Esophagus muscularis mucosa (tissue), 4 donors: ENCODE data around the gene ETFB. TPM values are rescaled to one million over a fixed set of nuclear protein-coding genes. Genes with fewer than 3 reads are reported as not detected.

Experiments
- DNase-seq: peaks from one replicate; pipeline ENCODE4 v3.0.0-alpha.2; 2017; ENCODE audit errors: extremely low spot score
- H3K27ac ChIP-seq, 4 donors: fragments of 200-600 bp; sonication (generic); replicated peaks in 1 of 4; 1 replicate in 3 of 4; 2 replicates in 1 of 4; pipeline ENCODE4 v1.5.1; 2016 to 2019; ENCODE audit warnings: mild to moderate bottlenecking in 1 of 4
- H3K27me3 ChIP-seq, 4 donors: fragments of 200-600 bp; sonication (generic); one replicate each; pipeline versions ENCODE4 v1.5.1 to v1.6.0; 2016 to 2019
- H3K36me3 ChIP-seq, 4 donors: fragments of 200-600 bp; sonication (generic); one replicate each; pipeline ENCODE4 v1.5.1; 2016 to 2019
- H3K4me1 ChIP-seq, 4 donors: fragments of 200-600 bp; sonication (generic); one replicate each; pipeline ENCODE4 v1.5.1; 2016 to 2019
- H3K4me3 ChIP-seq, 4 donors: fragments of 200-600 bp; sonication (generic); 1 replicate in 2 of 4; 2 replicates in 2 of 4; pipeline ENCODE4 v1.5.1; 2016 to 2019; ENCODE audit warnings: mild to moderate bottlenecking in 4 of 4, moderate library complexity in 1 of 4
- H3K9me3 ChIP-seq, 4 donors: fragments of 200-600 bp; sonication (generic); 1 replicate in 3 of 4; 2 replicates in 1 of 4; pipeline ENCODE4 v1.5.1; 2016 to 2019
- EP300 ChIP-seq: sonication (generic); formaldehyde crosslinking; IDR thresholded peaks from one replicate; pipeline ENCODE4 v1.6.1; 2017; ENCODE audit warnings: antibody characterized with exemption
- POLR2A ChIP-seq: fragments of 450-650 bp; IDR thresholded peaks from one replicate; pipeline ENCODE4 v1.6.1; 2017; ENCODE audit warnings: antibody characterized with exemption, moderate library complexity, mild to moderate bottlenecking, low read depth
- POLR2AphosphoS5 ChIP-seq, 2 donors: sonication (generic); formaldehyde crosslinking; IDR thresholded peaks; one replicate each; pipeline ENCODE4 v1.6.1; 2017; ENCODE audit warnings: antibody characterized with exemption in 2 of 2
- WGBS: methylation state at CpG from one replicate; pipeline ENCODE4 v1.1.5; 2018; 5-methylcytosine and 5-hydroxymethylcytosine counted together
- intact Hi-C: fragments of 100-400 bp; cut with DNase I; formaldehyde crosslinking; loops from one replicate; pipeline ENCODE4 v1.15.1; 2023
- total RNA-seq, 4 donors: library from RNA; depleted of rRNA; stranded (reverse); fragments of >200 nt; gene quantifications; one replicate each; pipeline versions ENCODE4 v1.1.0 to v1.2.1, GENCODE V29; 2016
- TF ChIP-seq, protein P1 (sequence below), 3 experiments: fragments of 200-600 bp in 2 of 3; fragments of 450-650 bp in 1 of 3; sonication (generic) in 2 of 3; IDR thresholded peaks; one replicate each; pipeline ENCODE4 v1.5.1; 2017 to 2019; ENCODE audit warnings: antibody characterized with exemption in 3 of 3, mild to moderate bottlenecking in 2 of 3, moderate library complexity in 1 of 3

The ETFB gene
- total RNA-seq, 4 donors from 2014 or later = 86.3 to 121 (median 106) TPM

DNA sequence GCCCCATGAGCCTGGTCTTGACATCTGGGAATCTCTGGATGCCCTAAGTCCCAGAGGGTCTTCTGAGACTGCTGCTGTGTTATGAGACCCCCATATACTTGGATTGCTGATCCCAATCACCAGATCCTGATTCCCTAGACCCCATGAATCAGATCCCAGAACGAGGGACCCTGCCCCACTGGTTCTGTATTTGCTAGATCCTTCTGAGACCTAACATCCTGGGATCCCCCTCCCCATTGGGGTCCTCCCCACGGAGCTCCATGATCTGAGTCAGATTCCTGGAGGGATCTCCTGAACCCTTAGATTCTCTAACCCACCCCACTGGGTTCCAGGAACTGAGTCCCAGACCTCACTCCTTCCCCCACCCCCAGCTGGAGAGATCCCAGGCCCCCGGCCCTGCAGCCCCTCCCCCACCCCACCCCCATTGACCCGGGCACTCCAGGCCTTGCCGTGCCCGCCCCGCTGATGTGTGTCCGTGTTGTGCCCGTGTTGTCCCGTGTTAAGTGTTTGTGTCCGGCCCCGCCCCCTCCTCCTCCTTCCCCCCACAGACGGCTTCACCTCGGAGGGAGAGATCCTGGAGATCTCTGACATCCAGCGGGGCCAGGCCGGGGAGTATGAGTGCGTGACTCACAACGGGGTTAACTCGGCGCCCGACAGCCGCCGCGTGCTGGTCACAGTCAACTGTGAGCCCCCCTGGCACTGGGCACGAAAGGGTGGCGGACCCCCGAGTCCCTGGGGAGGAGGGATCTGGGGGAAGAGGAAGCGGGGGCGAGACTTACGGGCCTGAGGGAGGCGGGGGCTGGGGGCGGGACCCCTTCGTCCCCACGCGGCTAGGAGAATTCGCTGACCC, 39.7 kb downstream of the ETFB start:
- no peak overlapping the region for H3K27ac ChIP-seq
- DNase-seq = no peak
- H3K4me1 ChIP-seq = peaks cover 7 to 15% (median 11%) of the 10 kb centered on the region in 4 donors
- H3K36me3 ChIP-seq = peaks cover 0 to 8% (median 5%) of the 10 kb centered on the region in 4 donors
- no peak for TF ChIP-seq POLR2A
- TF ChIP-seq POLR2AphosphoS5 (IDR thresholded peaks at IDR 0.05) = no peak
- TF ChIP-seq, protein P1, sequence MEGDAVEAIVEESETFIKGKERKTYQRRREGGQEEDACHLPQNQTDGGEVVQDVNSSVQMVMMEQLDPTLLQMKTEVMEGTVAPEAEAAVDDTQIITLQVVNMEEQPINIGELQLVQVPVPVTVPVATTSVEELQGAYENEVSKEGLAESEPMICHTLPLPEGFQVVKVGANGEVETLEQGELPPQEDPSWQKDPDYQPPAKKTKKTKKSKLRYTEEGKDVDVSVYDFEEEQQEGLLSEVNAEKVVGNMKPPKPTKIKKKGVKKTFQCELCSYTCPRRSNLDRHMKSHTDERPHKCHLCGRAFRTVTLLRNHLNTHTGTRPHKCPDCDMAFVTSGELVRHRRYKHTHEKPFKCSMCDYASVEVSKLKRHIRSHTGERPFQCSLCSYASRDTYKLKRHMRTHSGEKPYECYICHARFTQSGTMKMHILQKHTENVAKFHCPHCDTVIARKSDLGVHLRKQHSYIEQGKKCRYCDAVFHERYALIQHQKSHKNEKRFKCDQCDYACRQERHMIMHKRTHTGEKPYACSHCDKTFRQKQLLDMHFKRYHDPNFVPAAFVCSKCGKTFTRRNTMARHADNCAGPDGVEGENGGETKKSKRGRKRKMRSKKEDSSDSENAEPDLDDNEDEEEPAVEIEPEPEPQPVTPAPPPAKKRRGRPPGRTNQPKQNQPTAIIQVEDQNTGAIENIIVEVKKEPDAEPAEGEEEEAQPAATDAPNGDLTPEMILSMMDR (IDR thresholded peaks at IDR 0.05) = no peak
- TF ChIP-seq EP300 = no peak
- peaks cover 5 to 96% (median 32%) of the 10 kb centered on the region in 4 donors for H3K27me3 ChIP-seq
- no peaks in the 10 kb centered on the region for H3K9me3 ChIP-seq
- H3K4me3 ChIP-seq = no peak overlapping the region
- WGBS = 37% methylated on average over 11 of the region's 36 CpGs
- intact Hi-C loops = no loop called here

DNA sequence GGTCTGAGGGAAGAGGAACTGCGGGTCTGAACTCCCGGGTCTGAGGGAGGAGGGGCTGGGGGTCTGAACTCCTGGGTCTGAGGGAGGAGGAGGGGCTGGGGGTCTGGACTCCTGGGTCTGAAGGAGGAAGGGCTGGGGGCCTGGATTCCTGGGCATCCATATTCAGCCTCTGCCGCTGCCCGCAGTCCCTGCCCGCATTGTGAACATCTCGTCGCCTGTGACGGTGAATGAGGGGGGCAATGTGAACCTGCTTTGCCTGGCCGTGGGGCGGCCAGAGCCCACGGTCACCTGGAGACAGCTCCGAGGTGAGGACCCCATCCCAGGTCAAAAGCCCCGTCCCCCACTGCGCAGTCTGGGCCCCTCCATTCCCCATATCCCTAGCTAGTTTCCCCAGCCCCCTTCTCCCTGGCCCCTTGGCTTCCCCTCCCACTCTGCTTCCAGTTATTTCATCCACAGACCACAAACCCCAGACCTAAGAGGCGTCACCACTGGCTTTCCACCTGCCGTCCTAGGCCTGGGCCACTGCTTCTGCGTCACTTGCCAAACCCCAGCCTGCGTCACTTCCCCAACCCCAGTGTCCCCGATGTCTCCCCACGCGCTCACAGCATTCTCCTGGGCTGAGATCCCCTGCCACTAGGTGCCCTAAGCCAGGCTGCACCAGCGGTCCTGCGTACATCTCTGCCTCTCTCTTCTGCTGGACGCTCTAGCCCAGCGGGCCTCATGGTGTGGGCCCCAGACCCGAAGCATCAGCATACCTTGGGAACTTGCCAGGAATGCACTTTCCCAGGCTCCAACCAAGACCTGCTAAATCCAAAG, 40.8 kb downstream of the ETFB start:
- intact Hi-C loops = no loop called here
- Histone ChIP-seq H3K9me3 (no peaks in the 10 kb centered on the region), H3K27ac (no peak overlapping the region), H3K4me1 (peaks cover 7 to 15% (median 11%) of the 10 kb centered on the region in 4 donors), H3K27me3 (peaks cover 5 to 94% (median 32%) of the 10 kb centered on the region in 4 donors), H3K36me3 (no peaks in the 10 kb centered on the region), H3K4me3 (no peak overlapping the region)
- TF ChIP-seq POLR2AphosphoS5 (IDR thresholded peaks at IDR 0.05) (no peak), POLR2A (no peak), EP300 (no peak)
- TF ChIP-seq, protein P1 (IDR thresholded peaks at IDR 0.05) = no peak
- WGBS = 71% methylated on average over 22 of the region's 26 CpGs
- no peak for DNase-seq

DNA sequence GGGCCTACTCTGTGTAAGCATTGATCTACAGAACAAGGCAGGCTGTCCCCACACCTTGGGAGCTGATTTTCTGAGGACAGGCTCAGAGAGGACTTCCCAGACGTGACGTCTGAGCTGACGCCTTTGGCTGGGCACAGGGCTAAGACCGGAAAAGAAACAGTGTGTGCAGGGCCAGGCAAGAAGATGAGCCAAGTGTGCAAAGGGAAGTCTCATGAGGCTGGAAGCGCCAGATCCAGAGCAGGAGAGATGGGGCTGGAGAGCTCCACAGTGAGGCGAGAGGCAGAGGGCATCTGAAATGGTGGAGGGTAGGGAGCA, 42.1 kb downstream of the ETFB start:
- H3K27ac ChIP-seq = no peak overlapping the region
- WGBS = 84% methylated on average over 6 of the region's 6 CpGs
- peaks cover 5 to 88% (median 30%) of the 10 kb centered on the region in 4 donors for H3K27me3 ChIP-seq
- TF ChIP-seq, protein P1 (IDR thresholded peaks at IDR 0.05) = no peak
- TF ChIP-seq EP300 (no peak), POLR2AphosphoS5 (IDR thresholded peaks at IDR 0.05) (no peak), POLR2A (no peak)
- intact Hi-C loops = no loop called here
- no peak overlapping the region for H3K4me3 ChIP-seq
- no peaks in the 10 kb centered on the region for H3K36me3 ChIP-seq
- no peaks in the 10 kb centered on the region for H3K9me3 ChIP-seq
- no peak for DNase-seq
- H3K4me1 ChIP-seq = peaks cover 7 to 15% (median 11%) of the 10 kb centered on the region in 4 donors

DNA sequence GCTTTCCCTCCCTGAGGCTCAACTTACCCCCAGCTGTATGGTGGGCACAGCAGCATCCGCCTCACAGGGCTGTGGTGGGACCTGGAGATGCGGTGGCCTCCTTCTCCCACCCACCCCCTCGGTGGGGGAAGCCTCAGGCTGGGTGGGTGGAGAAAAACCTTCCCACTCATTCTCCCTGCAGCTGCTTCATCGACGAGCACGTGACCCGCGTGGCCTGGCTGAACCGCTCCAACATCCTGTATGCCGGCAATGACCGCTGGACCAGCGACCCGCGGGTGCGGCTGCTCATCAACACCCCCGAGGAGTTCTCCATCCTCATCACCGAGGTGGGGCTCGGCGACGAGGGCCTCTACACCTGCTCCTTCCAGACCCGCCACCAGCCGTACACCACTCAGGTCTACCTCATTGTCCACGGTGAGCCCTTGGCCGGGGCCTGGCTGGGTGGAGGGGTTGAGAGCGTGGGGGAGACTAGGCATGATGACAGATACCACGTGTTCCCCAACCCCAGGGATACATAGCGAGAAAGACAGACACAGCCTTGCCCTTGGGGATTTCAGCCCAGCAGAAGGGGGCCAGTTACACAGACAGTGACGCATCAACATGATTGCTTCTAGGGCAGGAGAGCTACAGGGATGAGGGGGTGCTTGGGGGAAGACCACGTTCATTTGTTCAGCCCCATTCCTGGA, 42.6 kb downstream of the ETFB start:
- whole genome bisulfite sequencing = 85% methylated on average over 29 of the region's 29 CpGs
- Histone ChIP-seq H3K4me1 (peaks cover 7 to 15% (median 11%) of the 10 kb centered on the region in 4 donors), H3K27ac (no peak overlapping the region), H3K9me3 (no peaks in the 10 kb centered on the region), H3K4me3 (no peak overlapping the region), H3K27me3 (peaks cover 5 to 87% (median 27%) of the 10 kb centered on the region in 4 donors), H3K36me3 (no peaks in the 10 kb centered on the region)
- no peak for DNase-seq
- TF ChIP-seq, protein P1 (IDR thresholded peaks at IDR 0.05) = no peak
- TF ChIP-seq EP300 (no peak), POLR2A (no peak), POLR2AphosphoS5 (IDR thresholded peaks at IDR 0.05) (no peak)
- intact Hi-C loops = no loop called here
